ENCODE measurements around the gene TMEM219.
"Not testable (repeated sequence)": the region's sequence is repeated elsewhere in the genome, so short reads cannot be mapped to it uniquely, and the experiment has no call there.

Gene TMEM219

DNA sequence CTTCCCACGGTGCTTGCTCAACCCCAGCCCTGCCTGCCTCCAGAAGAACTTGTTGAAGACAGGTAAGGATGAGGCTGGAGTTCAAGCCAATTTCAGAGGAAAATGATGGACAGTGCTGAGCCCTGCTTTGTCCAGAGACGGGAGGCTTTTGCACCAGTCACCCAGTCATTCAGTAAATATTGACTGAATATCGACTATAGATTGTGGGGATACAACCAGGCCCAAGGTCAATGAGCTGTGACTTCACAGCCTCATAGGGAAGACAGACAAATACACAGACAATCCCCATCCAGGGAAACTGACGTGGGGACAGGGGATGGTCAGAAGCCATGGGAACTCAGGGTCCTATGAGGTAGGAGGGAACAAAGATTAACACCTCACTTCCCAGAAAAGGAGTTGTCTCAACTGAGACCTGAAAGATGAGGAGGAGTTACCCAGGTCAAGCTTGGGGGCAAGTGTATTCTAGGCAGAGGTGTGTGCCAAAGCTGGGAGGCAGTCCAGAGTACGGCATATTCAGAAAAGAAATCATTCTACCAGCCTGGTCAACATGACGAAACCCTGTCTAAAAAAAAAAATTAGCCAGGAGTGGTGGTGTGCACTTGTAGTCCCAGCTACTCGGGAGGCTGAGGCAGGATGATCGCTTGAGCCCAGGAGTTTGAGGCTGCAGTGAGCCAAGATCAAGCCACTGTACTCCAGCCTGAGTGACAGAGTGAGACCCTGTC lies 54.8 kb downstream of the TMEM219 start:
- DNase-seq = no peak

DNA sequence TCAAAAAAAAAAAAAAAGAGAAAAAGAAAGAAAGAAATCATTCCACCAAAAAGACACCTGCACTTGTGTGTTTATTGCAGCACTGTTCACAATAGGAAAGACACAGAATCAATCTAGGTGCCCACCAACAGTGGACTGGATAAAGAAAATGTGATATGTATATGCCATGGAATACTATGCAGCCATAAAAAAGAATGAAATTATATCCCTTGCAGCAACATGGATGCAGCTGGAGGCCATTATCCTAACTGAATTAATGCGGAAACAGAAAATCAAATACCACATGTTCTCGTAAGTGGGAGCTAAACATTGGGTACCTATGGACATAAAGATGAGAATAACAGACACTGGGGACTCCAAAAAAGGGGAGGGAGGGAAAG lies 55.4 kb downstream of the TMEM219 start:
- DNase-seq = no peak

DNA sequence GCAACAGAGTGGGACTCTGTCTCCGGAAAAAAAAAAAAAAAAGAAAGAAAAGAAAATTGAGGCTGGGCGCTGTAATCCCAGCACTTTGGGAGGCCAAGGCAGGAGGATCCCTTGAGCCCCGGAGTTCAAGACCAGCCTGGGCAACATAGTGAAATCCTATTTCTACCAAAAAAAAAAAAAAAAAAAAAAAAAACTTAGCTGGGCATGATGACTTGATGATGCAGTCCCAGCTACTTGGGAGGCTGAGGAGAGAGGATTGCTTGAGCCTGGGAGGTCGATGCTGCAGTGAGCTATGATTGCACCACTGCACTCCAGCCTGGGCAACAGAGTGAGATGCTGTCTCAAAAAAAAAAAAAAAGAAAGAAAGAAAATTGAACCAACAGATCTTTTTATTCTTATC lies 56.1 kb downstream of the TMEM219 start:
- DNase-seq = not testable (repeated sequence)

DNA sequence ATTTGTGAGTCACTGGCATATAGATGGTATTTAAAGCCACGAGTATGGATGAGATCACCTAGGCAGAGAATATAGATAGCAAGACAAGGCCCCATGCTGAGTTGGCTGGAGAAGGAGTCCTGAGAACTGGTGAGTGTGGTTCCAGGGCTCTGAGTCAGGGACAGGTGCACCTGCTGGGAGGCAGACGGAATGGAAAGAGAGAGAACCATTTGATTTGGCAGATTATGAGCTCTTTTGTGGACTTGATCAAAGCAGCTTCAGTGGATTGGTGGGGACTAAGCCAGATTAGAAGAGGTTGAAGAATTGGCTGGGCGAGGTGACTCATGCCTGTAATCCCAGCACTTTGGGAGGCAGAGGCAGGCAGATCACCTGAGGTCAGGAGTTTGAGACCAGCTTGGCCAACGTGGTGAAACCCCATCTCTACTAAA lies 56.9 kb downstream of the TMEM219 start:
- no peak for DNase-seq

Data from NCI-H2171 (cell line).